TTC549 (cell line): Measurements from ENCODE around the gene PRKAG2.
"Not testable (repeated sequence)": the region's sequence is repeated elsewhere in the genome, so short reads cannot be mapped to it uniquely, and the experiment has no call there.

Source experiments
- FAIRE-seq: peaks from 2 replicates; lab custom pipeline; 2012; peaks lifted over from hg19 to GRCh38; lab: Jason Lieb, UNC

The PRKAG2 gene

GRCh38 chr7:151883857-151884256 lies 6.9 kb upstream of the PRKAG2 start:
- FAIRE-seq = no peak

GRCh38 chr7:151882734-151883133 lies 5.8 kb upstream of the PRKAG2 start:
- FAIRE-seq = no peak

GRCh38 chr7:151880688-151881087 lies 3.8 kb upstream of the PRKAG2 start:
- no peak for FAIRE-seq

GRCh38 chr7:151877911-151878835 lies 1.3 kb upstream of the PRKAG2 start:
- no peak for FAIRE-seq

GRCh38 chr7:151875942-151876898 lies 695 bp downstream of the PRKAG2 start:
- no peak for FAIRE-seq

- not testable (repeated sequence) for FAIRE-seq
These were observed 2.4 kb downstream of the PRKAG2 start for GRCh38 chr7:151874479-151874878.

GRCh38 chr7:151873402-151873965 lies 3.4 kb downstream of the PRKAG2 start:
- FAIRE-seq = no peak

- no peak for FAIRE-seq
These were observed 4.1 kb downstream of the PRKAG2 start for GRCh38 chr7:151872531-151873401.

- no peak for FAIRE-seq
These were observed 5.0 kb downstream of the PRKAG2 start for GRCh38 chr7:151871904-151872303.

- no peak for FAIRE-seq
These were observed 5.7 kb downstream of the PRKAG2 start for GRCh38 chr7:151871189-151871735.

- no peak for FAIRE-seq
These were observed 6.7 kb downstream of the PRKAG2 start for GRCh38 chr7:151869968-151870918.

GRCh38 chr7:151869455-151869854 lies 7.5 kb downstream of the PRKAG2 start:
- no peak for FAIRE-seq

- FAIRE-seq = no peak
These were observed 7.8 kb downstream of the PRKAG2 start for GRCh38 chr7:151869109-151869428.

- no peak for FAIRE-seq
These were observed 8.4 kb downstream of the PRKAG2 start for GRCh38 chr7:151868396-151869108.

- no peak for FAIRE-seq
These were observed 9.0 kb downstream of the PRKAG2 start for GRCh38 chr7:151867912-151868311.

GRCh38 chr7:151866761-151867655 lies 9.9 kb downstream of the PRKAG2 start:
- FAIRE-seq = no peak

GRCh38 chr7:151866028-151866427 lies 10.9 kb downstream of the PRKAG2 start:
- no peak for FAIRE-seq

GRCh38 chr7:151865070-151865670 lies 11.7 kb downstream of the PRKAG2 start:
- FAIRE-seq = no peak
